ENCODE results near the gene KCNK15. TPM values are rescaled to one million over a fixed set of nuclear protein-coding genes. Genes with fewer than 3 reads are reported as not detected.

The KCNK15 gene
- total RNA-seq, 1 experiment from 2014 or later, result 1.4 TPM

GRCh38 chr20:44739942-44740341 is 5.7 kb upstream of the KCNK15 start:
- TF ChIP-seq, protein P1, sequence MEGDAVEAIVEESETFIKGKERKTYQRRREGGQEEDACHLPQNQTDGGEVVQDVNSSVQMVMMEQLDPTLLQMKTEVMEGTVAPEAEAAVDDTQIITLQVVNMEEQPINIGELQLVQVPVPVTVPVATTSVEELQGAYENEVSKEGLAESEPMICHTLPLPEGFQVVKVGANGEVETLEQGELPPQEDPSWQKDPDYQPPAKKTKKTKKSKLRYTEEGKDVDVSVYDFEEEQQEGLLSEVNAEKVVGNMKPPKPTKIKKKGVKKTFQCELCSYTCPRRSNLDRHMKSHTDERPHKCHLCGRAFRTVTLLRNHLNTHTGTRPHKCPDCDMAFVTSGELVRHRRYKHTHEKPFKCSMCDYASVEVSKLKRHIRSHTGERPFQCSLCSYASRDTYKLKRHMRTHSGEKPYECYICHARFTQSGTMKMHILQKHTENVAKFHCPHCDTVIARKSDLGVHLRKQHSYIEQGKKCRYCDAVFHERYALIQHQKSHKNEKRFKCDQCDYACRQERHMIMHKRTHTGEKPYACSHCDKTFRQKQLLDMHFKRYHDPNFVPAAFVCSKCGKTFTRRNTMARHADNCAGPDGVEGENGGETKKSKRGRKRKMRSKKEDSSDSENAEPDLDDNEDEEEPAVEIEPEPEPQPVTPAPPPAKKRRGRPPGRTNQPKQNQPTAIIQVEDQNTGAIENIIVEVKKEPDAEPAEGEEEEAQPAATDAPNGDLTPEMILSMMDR (IDR thresholded peaks at IDR 0.05; ENCODE audit: unreplicated experiment), result no peak
- BruUV-seq (replicated peaks), result no TSS peak
- peaks cover 7% of the 10 kb centered on the region for H3K9me3 Mint-ChIP-seq (ENCODE audit: unreplicated experiment)
- H3K36me3 Mint-ChIP-seq (ENCODE audit: insufficient read depth, unreplicated experiment), result peaks cover 5% of the 10 kb centered on the region
- intact Hi-C loops (cut with micrococcal nuclease), result loop anchor here (10.0 kb wide), 1 partner anchor 215 kb away; the partner anchor contains the start of gene SERINC3
- H3K27me3 Mint-ChIP-seq (ENCODE audit: insufficient read depth, unreplicated experiment), result peaks cover 39% of the 10 kb centered on the region
- ChIA-PET CTCF (interaction anchor here (0.6 to 6.2 kb wide), 3 partner anchors 7 to 526 kb away, joined by 4 to 72 read pairs (median 23); partner anchors contain the start of gene KCNK15), POLR2A (interaction anchor here (0.6 to 0.7 kb wide), 3 partner anchors 16 to 233 kb away, joined by 3 to 4 read pairs (median 4); no protein-coding TSS in a partner anchor)
- no peak overlapping the region for H3K27ac Mint-ChIP-seq (ENCODE audit: low read depth, unreplicated experiment)
- no peak overlapping the region for H3K4me3 Mint-ChIP-seq (ENCODE audit: unreplicated experiment)
- peaks cover 18% of the 10 kb centered on the region for H3K4me1 Mint-ChIP-seq (ENCODE audit: insufficient read depth, unreplicated experiment)
- DNase-seq (ENCODE audit: unreplicated experiment), result no peak

GRCh38 chr20:44742304-44743079 is 3.2 kb upstream of the KCNK15 start:
- ChIA-PET CTCF (interaction anchor here (0.6 to 6.2 kb wide), 6 partner anchors 8 to 58 kb away, joined by 3 to 72 read pairs (median 5); no protein-coding TSS in a partner anchor), POLR2A (interaction anchor here (0.6 to 0.8 kb wide), 2 partner anchors 11 to 24 kb away, joined by 3 read pairs; no protein-coding TSS in a partner anchor)
- H3K4me1 Mint-ChIP-seq (ENCODE audit: insufficient read depth, unreplicated experiment), result peaks cover 21% of the 10 kb centered on the region
- no peaks in the 10 kb centered on the region for H3K36me3 Mint-ChIP-seq (ENCODE audit: insufficient read depth, unreplicated experiment)
- no peak overlapping the region for H3K4me3 Mint-ChIP-seq (ENCODE audit: unreplicated experiment)
- peaks cover 47% of the 10 kb centered on the region for H3K27me3 Mint-ChIP-seq (ENCODE audit: insufficient read depth, unreplicated experiment)
- BruUV-seq (replicated peaks), result no TSS peak
- H3K27ac Mint-ChIP-seq (ENCODE audit: low read depth, unreplicated experiment), result no peak overlapping the region
- H3K9me3 Mint-ChIP-seq (ENCODE audit: unreplicated experiment), result no peaks in the 10 kb centered on the region
- TF ChIP-seq, protein P1 (IDR thresholded peaks at IDR 0.05; ENCODE audit: unreplicated experiment), result no peak
- no peak for DNase-seq (ENCODE audit: unreplicated experiment)
- intact Hi-C loops (cut with micrococcal nuclease), result no loop called here

DNA sequence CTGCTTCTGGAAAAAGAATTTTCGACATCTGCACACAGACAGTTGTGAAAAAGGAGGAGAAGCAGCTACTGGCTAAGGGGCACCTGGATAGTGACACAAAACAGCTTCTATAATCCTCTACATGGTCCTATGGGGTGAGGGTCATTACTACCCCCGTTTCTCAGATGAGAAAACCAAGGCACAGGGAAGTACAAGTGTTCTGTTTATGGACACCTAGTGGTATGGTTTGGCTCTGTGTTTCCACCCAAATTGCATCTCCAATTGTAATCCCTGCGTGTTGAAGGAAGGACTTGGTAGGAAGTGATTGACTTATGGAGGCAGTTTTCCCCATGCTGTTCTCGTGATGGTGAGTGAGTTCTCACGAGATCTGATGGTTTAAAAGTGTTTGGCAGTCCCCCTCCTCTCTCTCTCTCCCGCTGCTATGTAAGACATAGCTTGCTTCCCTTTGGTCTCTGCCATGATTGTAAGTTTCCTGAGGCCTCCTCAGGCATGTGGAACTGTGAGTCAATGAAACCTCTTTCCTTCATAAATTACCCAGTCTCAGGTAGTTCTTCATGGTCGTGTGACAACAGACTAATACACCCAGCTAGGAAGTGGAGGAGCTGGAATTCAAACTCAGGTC is 2.5 kb upstream of the KCNK15 start:
- POLR2A ChIA-PET, result interaction anchor here (0.8 kb wide), 1 partner anchor 12 kb away, joined by 3 read pairs; no protein-coding TSS in a partner anchor
- no peak for DNase-seq (ENCODE audit: unreplicated experiment)

More for the DNA sequence above, 2.5 kb upstream of the KCNK15 start:
- peaks cover 25% of the 10 kb centered on the region for H3K4me1 Mint-ChIP-seq (ENCODE audit: insufficient read depth, unreplicated experiment)
- intact Hi-C loops (cut with micrococcal nuclease), result no loop called here
- H3K36me3 Mint-ChIP-seq (ENCODE audit: insufficient read depth, unreplicated experiment), result no peaks in the 10 kb centered on the region
- H3K9me3 Mint-ChIP-seq (ENCODE audit: unreplicated experiment), result no peaks in the 10 kb centered on the region
- TF ChIP-seq, protein P1 (IDR thresholded peaks at IDR 0.05; ENCODE audit: unreplicated experiment), result no peak
- no peak overlapping the region for H3K4me3 Mint-ChIP-seq (ENCODE audit: unreplicated experiment)
- peaks cover 47% of the 10 kb centered on the region for H3K27me3 Mint-ChIP-seq (ENCODE audit: insufficient read depth, unreplicated experiment)
- no TSS peak for BruUV-seq (replicated peaks)
- CTCF ChIA-PET, result interaction anchor here (0.6 to 1.9 kb wide), 6 partner anchors 9 to 59 kb away, joined by 3 to 10 read pairs (median 4); no protein-coding TSS in a partner anchor
- H3K27ac Mint-ChIP-seq (ENCODE audit: low read depth, unreplicated experiment), result no peak overlapping the region

All from MCF 10A (cell line).